Measurements from ENCODE around the gene IRF2BP2. TPM values are rescaled to one million over a fixed set of nuclear protein-coding genes. Genes with fewer than 3 reads are reported as not detected.

Gene IRF2BP2

Small RNA genes within 50 kb of the gene (small RNA-seq; reads per million reads assigned to genes)
- gene RF00096 (ENCODE audit: insufficient read depth), result not detected

Data from neuronal stem cell (in vitro differentiated cells).